GM19043 (cell line): Measurements from ENCODE around the gene THAP9.

ENCODE experiments used
- ATAC-seq: cut with Tn5 transposase; IDR thresholded peaks from one replicate; pipeline ENCODE4 v1.9.1; 2021; ENCODE audit warnings: low read depth; ENCODE audit not compliant: unreplicated experiment

Gene THAP9

DNA sequence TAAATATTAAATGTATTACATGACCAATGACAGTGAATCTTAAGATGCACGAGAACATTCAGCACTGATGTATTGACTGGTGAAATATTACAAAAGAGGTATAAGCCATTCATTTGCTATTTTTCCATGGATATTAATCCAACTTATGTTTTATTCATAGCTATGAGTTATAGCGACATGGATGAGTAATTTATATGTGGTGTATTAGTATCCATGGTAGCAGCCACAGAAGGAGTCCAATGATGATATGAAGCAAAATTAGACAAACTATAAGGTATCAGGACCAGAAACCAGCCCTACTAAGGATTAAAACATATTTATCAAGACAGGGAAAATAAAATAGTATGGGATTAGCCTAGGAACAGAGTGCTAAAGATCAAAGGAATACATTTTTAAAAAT lies 50.7 kb downstream of the THAP9 start:
- no peak for ATAC-seq

DNA sequence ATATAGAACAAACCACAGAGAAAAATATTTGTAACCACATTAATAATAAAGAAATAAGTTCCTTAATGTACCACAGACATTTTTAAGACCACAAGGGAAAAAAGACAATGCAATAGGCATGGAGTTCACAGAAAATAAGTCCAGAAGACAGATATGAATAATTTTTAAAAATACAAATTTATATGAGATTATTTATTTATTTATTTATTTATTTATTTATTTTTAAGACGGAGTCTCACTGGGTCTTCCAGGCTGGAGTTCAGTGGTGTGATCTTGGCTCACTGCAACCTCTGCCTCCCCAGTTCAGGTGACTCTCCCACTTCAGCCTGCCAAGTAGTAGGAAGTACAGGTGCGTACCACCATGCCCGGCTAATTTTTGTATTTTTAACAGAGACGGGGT lies 53.7 kb downstream of the THAP9 start:
- ATAC-seq: no peak

- ATAC-seq: no peak
Measured at GRCh38 chr4:82957045-82957444, 56.5 kb downstream of the THAP9 start.

- ATAC-seq: no peak
Measured at GRCh38 chr4:82965763-82966162, 65.2 kb downstream of the THAP9 start.

GRCh38 chr4:82968972-82969371 lies 68.4 kb downstream of the THAP9 start:
- no peak for ATAC-seq

DNA sequence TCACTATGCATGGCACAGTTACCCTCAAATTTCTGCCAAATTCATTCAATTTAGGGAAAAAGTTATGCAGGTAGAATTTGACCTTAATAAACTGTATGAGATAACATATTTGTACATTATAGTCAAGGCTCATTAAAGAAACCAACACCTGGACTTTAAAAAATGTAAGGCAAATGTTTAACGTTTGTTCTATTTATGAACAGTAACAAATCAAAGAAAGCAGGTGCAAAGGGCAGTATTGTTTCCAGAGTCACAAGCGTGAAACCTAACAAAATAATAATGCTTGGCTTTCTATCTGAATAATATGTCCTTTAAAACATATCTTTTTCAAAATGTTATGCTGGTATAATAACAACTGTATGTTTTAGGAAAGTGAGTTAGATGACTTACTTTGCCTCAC lies 68.9 kb downstream of the THAP9 start:
- ATAC-seq: no peak
